ENCODE measurements around the gene SPATA16.

DNA sequence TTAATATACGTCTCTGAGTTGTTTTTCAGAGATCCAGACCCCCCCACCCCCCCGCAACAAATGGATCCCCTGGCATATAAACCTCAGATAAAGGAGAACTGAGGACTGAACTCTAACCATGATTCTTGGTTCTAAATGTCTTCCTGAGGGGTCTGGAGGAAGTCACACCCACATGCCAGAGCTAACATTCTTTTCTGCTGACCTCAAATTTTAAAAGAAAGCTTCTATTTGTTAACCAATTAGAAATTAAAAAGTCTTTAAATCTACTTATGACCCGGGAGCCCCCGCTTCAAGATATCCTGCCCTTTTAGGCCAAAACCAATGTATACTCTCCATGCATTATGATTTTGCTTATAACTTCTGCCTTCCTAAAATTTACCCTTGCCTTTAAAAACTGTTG, 202.2 kb downstream of the SPATA16 start:
- TF ChIP-seq, protein P1, sequence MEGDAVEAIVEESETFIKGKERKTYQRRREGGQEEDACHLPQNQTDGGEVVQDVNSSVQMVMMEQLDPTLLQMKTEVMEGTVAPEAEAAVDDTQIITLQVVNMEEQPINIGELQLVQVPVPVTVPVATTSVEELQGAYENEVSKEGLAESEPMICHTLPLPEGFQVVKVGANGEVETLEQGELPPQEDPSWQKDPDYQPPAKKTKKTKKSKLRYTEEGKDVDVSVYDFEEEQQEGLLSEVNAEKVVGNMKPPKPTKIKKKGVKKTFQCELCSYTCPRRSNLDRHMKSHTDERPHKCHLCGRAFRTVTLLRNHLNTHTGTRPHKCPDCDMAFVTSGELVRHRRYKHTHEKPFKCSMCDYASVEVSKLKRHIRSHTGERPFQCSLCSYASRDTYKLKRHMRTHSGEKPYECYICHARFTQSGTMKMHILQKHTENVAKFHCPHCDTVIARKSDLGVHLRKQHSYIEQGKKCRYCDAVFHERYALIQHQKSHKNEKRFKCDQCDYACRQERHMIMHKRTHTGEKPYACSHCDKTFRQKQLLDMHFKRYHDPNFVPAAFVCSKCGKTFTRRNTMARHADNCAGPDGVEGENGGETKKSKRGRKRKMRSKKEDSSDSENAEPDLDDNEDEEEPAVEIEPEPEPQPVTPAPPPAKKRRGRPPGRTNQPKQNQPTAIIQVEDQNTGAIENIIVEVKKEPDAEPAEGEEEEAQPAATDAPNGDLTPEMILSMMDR (IDR thresholded peaks at IDR 0.05), result no peak
- TF ChIP-seq POLR2A (IDR thresholded peaks at IDR 0.05), result no peak
- TF ChIP-seq EP300 (IDR thresholded peaks at IDR 0.05), result no peak

All from sigmoid colon (tissue), 4 donors.